Neural cell (in vitro differentiated cells): Measurements from ENCODE around the gene TBPL2.
"Not testable (repeated sequence)": the region's sequence is repeated elsewhere in the genome, so short reads cannot be mapped to it uniquely, and the experiment has no call there.

Experiments used
- CTCF ChIP-seq: fragments of 450-650 bp; IDR thresholded peaks from 2 replicates; pipeline ENCODE4 v1.5.1; 2014; ENCODE audit warnings: antibody characterized with exemption, mild to moderate bottlenecking, moderate library complexity; ENCODE audit not compliant: poor library complexity, severe bottlenecking
- POLR2AphosphoS5 ChIP-seq: IDR thresholded peaks from 2 replicates; pipeline ENCODE4 v1.6.1; 2012
- SMC3 ChIP-seq: fragments of 450-650 bp; conservative IDR thresholded peaks from 2 replicates; pipeline ENCODE4 v1.6.1; 2014; ENCODE audit warnings: antibody characterized with exemption, mild to moderate bottlenecking, moderate library complexity; ENCODE audit not compliant: poor library complexity
- TAF1 ChIP-seq: IDR thresholded peaks from 2 replicates; pipeline ENCODE4 v1.6.1; 2012; ENCODE audit warnings: low read depth

GRCh38 chr14:55476448-55476847 is 36.0 kb upstream of the TBPL2 start:
- TF ChIP-seq POLR2AphosphoS5, CTCF, TAF1, SMC3: not testable (repeated sequence)
